ENCODE data around the gene EPHA5. TPM values are rescaled to one million over a fixed set of nuclear protein-coding genes. Genes with fewer than 3 reads are reported as not detected.

Gene EPHA5
- total and polyA plus RNA-seq, 8 donors = 0.08 to 1.8 (median 0.51) TPM; not detected in 2

GRCh38 chr4:65599340-65599739, 70.9 kb downstream of the EPHA5 start:
- no peaks in the 10 kb centered on the region for H3K36me3 ChIP-seq
- 86 to 93% (median 91%) methylated on average over 2 of the region's 2 CpGs for WGBS, 5 donors
- TF ChIP-seq CTCF (IDR thresholded peaks at IDR 0.05) (no peak), POLR2A (IDR thresholded peaks at IDR 0.05) (no peak), EP300 (IDR thresholded peaks at IDR 0.05) (no peak), POLR2AphosphoS5 (IDR thresholded peaks at IDR 0.05) (no peak)

DNA sequence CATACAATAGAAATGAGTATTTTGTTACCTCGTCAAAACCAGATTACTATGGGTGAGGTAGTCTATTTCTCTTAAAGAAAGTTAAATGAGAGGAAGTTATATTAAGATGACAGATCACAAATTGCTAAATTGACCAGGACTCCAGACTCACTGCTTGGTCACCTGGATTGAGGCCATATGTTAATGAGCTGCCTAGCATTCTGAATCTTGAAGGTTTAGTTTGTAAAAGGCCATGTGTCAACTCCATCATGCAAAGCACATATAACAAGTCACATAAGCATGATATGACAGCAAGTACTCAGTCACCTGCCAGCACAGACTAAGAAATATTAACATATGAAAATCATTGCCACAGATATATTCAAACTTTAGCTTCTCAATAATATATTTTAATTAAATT, 72.6 kb downstream of the EPHA5 start:
- Histone ChIP-seq H3K27ac (no peak overlapping the region), H3K9me3 (no peaks in the 10 kb centered on the region), H3K36me3 (no peaks in the 10 kb centered on the region), H3K4me3 (no peak overlapping the region), H3K27me3 (no peaks in the 10 kb centered on the region), H3K4me1 (no peaks in the 10 kb centered on the region)
- 85 to 95% (median 89%) methylated on average over 1 of the region's 1 CpG for WGBS, 5 donors
- DNase-seq = no peak
- TF ChIP-seq POLR2AphosphoS5 (IDR thresholded peaks at IDR 0.05) (no peak), POLR2A (IDR thresholded peaks at IDR 0.05) (no peak), EP300 (IDR thresholded peaks at IDR 0.05) (no peak), CTCF (IDR thresholded peaks at IDR 0.05) (no peak)
- intact Hi-C loops (cut with DNase I; ENCODE audit: low total_unique reads) = no loop called here

More at GRCh38 chr4:65599340-65599739, 70.9 kb downstream of the EPHA5 start:
- H3K9me3 ChIP-seq = no peaks in the 10 kb centered on the region
- no peaks in the 10 kb centered on the region for H3K4me1 ChIP-seq
- no peak for DNase-seq
- intact Hi-C loops (cut with DNase I; ENCODE audit: low total_unique reads) = no loop called here
- no peak overlapping the region for H3K4me3 ChIP-seq
- H3K27ac ChIP-seq = no peak overlapping the region
- no peaks in the 10 kb centered on the region for H3K27me3 ChIP-seq

DNA sequence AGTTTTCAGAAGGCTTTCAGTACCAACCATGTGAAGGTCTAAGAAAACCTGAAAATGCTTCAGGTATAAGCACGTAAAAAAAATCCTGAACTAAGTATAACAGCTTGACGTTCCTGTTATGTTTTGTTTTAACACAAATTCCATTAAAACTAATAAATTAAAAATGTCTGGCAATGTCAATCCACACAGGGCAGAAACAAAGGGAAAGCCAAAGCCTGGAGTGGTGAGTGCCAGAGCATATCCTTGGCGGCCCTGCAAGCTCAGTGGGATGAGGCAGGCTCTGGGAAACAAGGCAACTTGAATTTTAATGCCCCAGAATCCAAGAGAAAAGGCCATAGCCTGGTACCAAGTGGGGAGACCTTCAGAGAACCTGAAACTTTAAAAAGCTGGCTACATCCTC, 78.2 kb downstream of the EPHA5 start:
- Histone ChIP-seq H3K4me3 (no peak overlapping the region), H3K36me3 (no peaks in the 10 kb centered on the region), H3K9me3 (no peaks in the 10 kb centered on the region), H3K27me3 (no peaks in the 10 kb centered on the region), H3K4me1 (no peaks in the 10 kb centered on the region), H3K27ac (no peak overlapping the region)
- intact Hi-C loops (cut with DNase I; ENCODE audit: low total_unique reads) = no loop called here
- DNase-seq = no peak
- TF ChIP-seq CTCF (IDR thresholded peaks at IDR 0.05) = no peak
- no peak for TF ChIP-seq POLR2AphosphoS5 (IDR thresholded peaks at IDR 0.05)
- TF ChIP-seq POLR2A (IDR thresholded peaks at IDR 0.05) = no peak
- 56 to 71% (median 64%) methylated on average over 3 of the region's 3 CpGs for WGBS, 5 donors

DNA sequence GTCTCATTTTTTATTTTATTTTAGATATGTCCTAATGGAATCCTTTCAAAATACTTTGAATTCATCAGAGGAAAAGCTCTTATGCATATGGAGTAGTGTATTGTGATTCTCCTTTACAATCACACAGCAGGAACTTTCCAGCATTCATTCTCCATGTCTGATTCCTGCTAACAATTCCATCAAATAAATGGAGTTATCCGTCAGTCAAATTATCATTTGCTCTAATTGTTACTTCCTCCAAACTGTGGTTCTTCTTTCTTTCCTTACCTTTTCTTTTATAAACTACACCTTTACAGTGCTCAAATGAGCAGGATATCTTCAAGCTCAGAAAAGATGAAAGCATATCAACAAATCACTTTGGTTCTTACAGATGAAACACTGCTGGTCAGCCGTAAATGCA, 80.4 kb downstream of the EPHA5 start:
- DNase-seq = no peak
- intact Hi-C loops (cut with DNase I; ENCODE audit: low total_unique reads) = no loop called here
- H3K36me3 ChIP-seq = no peaks in the 10 kb centered on the region

More for the DNA sequence above, 80.4 kb downstream of the EPHA5 start:
- no peak for TF ChIP-seq CTCF (IDR thresholded peaks at IDR 0.05)
- no peak for TF ChIP-seq POLR2AphosphoS5 (IDR thresholded peaks at IDR 0.05)
- no peak overlapping the region for H3K27ac ChIP-seq
- H3K4me1 ChIP-seq = no peaks in the 10 kb centered on the region
- H3K27me3 ChIP-seq = no peaks in the 10 kb centered on the region
- no peak overlapping the region for H3K4me3 ChIP-seq
- WGBS, 5 donors = 47 to 79% (median 65%) methylated on average over 2 of the region's 2 CpGs
- no peaks in the 10 kb centered on the region for H3K9me3 ChIP-seq
